IPS-NIHi11 (cell line): ENCODE measurements around the gene C8A.

Source experiments
- DNase-seq: peaks from one replicate; pipeline ENCODE4 v3.0.0; 2012; ENCODE audit warnings: mixed read lengths, low spot score

C8A gene

DNA sequence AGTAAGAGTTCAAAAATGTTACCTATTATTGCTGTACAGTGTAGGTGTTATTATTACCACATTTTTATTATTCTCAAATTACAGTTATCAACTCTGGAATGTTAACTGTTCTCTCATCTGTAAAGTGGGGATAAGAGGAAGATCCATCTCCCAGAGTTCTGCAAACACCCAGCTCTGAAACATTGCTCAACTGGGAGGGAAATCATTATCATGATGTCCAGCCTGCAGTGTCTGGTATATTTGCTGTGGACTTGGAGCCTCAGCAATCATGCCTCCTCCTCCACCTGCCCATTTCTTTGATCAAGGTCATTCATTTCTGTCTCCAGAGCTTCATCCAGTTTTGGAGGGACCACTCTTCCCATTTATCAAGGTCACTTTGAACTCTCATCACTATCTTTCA, 39.4 kb downstream of the C8A start:
- DNase-seq: no peak

DNA sequence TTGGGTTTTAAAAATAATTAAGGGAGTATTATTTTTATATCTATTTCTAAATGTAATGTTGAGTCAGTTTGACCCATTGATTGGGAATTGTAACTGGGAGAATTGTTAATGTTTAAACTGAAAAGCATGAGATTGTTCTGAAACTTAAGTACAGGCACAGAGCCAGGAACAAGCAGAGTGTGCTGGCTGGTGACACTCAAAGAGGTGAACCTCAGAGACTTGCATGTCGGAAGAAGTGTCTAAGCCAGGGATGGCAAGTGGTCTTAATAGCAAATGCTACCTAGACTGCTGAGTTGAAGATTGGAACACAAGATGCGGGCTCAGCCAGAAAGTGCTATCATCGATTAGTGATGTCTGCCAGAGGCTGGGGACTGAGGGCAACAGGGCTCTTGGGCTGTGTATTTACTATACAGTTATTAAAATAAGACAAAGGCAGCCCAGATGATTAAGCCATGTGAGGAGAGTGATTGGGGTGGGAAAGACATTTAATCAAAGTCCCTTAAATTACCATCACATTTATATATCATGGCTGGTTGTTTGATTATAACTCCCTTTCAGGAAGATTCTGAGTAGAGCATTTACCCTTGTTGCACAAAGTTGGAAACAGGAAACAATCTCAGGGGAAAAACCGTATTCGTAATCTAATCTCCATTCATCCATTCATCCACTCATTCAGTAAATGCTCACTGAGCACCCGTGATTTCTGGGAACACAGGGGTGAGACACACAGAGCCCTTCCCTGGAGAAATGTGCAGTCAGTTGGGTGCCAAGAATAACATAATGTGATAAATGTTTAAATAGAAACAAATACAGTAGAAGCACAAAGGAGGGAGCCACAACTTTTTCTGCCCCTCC, 42.8 kb downstream of the C8A start:
- no peak for DNase-seq

DNA sequence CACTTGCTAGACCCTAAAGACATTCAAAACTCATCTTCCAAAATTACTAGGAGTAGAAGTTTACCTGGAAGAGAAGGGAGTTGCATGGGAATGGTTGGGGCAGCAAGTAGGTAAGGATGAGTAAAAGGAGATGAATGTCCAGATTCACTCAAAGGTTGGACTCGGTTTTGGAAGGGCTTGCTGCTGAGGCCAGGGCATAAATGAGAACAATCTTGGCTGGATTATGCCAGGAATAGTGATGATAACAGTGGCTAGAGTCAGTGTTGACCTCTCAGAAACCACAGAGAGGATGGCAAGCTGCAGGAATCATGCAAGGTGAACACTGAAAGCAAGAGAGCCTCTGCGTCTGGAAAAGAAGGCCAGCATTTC, 43.4 kb downstream of the C8A start:
- no peak for DNase-seq

DNA sequence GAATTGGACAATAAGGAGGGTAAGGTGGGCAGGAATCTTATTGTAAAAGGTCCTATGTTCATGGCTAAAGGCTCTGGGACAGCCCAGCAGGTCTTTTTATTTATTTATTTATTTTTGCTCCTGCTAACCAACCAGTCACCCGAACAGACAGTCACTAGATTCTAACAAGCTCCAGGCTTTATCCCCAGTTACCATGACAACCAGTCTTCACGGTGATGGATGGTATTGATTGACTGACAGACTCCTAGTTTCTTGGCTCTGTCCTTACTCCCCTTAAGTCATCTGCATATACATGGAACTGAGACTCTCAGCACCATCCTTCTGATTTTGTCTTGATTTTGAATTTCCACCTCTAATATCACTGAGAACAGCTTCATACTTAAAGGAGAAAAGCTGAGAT, 44.3 kb downstream of the C8A start:
- DNase-seq: no peak

DNA sequence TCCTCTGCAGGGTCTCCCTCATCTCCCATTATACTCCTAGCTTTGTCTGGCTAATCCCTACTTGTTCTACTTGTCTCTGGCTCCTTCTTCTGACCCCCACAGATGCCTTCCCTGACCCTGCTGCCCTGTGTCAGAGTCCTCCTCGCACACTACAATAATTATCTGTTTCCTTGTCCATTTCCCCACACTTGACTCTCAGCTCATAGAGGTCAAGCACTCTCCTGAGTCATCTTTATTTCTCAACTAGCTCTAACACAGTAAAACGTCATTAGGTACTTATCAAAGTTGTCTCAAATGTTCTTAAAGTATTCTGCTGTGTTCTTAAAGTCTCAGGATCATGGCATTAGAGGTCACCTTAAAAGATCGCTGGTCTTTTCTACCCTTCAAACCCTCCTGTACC, 47.1 kb downstream of the C8A start:
- DNase-seq: no peak

DNA sequence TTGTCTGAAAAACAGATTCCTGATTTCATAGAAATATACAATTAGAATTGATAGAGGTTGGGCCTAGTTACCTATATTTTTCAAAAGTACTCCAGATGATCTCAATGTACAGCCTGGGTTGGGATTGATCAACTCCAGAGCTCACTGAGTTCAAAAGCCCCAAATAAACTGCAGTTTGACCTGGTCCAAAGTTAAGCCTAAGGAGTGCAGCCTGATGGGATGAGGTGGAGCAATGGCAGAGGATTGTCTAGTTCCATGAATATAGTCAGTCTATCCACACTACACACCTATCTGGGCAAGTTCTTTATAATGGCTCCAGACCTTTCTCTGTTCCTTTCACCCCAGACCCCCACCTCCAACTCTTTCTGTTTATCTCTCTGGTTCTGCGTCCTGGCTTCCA, 49.2 kb downstream of the C8A start:
- no peak for DNase-seq

DNA sequence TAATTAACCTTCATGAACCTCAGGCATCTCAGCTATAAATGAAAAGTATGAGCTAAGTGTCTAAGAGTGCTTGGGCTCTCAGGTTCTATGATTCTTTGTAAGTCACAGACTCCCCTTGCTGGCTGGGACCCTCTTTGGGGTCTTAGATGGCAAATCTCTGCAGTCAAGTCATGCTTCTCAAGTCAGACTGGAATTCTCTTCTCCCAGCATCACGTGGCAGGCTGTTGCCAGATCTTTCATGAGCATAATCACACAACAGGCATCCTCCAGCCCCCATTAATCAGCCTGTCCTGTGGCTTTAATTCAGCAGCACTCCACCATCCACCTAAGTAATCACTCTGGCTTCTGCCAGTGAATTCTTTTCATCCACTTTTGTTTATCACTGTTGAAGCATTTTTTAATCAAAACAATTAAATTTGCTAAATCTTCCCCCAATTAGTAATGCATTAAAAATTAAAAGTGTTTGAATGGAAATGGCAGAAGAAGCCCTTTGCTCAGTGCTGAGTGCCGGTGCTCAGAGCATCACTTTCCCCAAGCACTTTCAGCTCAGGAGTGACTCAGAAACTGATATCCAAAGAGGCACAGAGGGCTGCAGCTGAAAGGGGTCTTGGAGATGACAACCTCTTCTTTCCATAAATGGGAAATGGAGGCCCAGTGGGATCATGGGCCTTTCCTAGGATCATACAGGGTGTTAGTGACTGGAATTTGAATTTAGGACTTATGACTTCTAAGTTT, 50.2 kb downstream of the C8A start:
- DNase-seq: no peak

DNA sequence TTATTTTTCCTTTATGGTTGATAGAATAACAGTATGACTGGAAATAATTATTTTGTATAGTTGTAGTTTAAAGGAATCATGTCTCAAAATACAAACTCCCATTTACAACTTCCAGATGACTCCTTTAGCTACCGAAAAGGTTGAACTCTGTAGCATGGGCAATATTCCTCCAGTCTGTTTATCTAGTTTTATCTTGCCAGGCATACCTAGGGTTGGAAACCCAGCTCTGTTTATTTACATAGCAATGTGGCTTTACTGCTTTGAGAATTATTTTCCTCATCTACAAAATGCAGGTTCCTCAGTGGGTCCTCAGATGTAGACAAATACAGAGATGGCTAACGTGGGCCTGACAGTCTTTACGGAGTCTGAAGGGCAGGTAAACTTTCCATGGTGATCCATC, 51.1 kb downstream of the C8A start:
- no peak for DNase-seq

DNA sequence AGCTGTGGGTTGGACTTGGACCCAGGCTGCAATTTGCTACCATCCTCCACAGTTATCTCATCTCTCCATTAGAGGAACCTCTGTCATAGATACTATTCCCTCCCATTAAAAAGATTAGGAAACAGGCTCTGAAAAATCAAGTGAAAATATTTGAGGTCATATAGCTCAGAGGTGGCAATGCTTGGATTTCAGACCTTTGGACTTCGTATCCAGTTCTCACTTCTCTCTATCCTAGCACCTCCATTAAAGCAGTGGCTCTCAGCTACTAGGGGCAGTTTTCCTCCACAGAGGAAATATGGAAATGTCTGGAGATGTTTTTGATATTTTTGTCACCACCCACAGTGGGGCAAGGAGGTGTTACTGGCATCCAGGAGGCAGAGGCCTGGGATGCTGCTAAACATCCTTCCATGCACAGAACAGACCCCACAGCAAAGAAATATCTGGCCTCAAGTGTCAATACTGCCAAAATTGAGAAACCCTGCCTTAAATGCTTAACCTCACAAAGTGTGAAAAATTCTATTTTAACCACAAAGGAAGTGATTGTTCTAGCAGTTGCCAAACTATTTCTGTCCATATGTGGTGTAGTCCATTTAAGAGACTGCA, 54.1 kb downstream of the C8A start:
- no peak for DNase-seq

DNA sequence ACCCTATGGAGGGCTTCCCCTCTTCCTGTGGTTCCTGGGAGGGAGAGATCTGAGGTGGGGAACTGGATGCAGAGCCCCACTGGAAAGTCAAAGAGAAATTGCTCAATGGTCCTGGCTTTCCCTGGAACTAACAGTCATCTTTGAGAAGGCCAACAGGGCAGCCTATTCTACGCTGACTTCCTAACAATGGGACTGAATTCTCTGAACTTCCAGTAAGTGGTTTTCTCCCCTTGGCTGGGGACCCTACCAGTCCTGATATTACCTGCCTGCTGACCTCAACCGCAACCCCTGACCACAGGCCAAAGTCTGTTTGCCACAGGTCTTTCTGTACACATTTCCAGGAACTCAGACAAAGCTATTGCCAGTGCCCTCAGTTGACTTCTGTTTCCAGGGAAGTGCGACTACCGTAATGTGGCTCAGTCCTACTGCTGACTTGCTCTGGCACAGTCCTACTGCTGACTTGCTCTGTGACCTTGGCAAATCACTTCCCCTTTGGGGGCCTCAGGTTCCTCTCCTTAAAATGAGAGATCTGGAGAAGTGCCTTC, 55.9 kb downstream of the C8A start:
- no peak for DNase-seq

DNA sequence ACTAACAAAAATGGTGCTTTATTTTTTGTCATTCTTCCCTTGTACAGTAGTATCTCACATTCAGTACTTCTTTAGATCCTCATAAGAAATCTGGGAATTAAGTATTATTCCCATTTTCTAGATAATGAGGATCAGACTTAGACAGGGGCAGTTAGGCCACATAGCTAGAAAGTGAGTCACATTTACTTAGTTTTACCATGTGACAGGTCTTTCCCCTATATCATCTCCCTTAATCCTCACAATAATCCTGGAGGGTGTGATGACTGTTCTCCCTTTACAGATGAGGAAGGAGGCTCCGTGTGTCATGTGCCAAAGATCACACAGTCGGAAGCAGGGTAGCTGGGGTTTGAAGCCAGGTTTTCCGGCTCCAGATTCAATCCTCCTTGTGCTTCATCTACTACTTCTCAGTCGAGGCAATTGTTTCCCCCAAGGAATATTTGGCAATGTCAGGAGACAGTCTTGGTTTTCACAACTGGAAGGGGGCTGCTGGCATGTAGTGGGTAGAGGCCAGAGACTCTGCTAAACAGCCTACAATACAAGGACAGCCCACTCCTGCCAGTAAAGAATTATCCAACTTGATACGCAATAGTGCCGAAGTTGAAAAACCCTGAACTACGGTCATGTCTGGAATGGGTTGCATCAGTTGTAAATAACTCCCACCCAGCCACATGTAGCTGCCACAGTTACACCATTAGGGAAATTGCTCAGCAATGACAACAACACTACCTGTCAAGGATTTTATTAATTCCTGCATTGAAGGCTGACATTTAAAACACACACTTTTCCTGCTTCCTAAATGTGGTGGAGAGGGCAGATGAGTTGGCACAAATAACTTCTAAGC, 56.7 kb downstream of the C8A start:
- no peak for DNase-seq

DNA sequence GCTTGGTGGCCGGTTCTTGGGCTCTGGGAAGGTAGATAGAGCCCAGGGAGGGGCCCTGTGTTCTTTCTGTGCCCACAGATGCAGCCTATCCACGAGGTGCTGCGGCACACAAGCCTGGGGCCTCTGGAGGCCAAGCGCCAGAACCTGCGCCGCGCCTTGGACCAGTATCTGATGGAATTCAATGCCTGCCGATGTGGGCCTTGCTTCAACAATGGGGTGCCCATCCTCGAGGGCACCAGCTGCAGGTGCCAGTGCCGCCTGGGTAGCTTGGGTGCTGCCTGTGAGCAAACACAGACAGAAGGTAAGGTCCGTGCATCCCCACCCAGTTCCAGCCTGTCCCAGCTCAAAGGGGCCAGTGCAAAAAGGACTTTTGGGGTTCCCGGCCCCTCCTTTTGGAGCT, 57.7 kb downstream of the C8A start:
- DNase-seq: no peak

DNA sequence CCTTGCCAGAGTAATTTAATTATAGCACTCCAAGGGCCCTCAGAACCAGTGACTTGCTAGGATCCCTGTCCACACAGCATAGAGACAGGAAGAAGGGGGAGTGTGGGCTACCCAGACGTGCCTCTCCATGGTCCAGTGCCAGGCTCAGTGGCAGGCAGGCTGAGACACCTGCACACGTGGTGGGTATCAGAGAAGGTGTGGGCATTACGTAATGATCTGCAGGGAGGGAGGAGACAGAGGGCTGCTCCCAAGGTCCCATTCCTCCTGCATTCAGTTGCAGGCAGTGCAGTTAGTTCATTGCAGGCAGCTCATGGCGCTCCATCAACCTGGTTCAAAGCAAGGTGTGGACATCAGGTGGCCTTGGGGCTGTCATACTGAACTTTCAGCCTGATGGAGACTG, 61.4 kb downstream of the C8A start:
- DNase-seq: no peak

DNA sequence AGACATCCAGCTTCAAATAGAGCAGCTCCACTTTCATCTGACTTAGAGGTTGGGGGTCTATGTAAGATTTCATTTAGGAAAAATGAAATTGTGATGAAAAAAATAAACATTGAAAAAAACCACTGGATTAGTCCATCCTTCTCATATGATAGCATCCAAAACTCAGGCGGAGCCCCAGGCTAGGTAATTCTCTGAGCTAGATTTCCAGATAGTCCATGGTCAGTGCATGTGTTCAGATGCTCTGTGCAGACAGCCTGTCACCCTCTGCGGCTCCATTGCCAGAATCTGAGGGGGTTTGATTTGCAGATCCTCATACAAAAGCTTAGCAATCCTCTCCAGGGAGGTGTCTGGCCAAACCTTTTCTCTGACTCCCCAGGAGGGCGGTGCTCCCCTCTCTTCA, 62.0 kb downstream of the C8A start:
- no peak for DNase-seq

DNA sequence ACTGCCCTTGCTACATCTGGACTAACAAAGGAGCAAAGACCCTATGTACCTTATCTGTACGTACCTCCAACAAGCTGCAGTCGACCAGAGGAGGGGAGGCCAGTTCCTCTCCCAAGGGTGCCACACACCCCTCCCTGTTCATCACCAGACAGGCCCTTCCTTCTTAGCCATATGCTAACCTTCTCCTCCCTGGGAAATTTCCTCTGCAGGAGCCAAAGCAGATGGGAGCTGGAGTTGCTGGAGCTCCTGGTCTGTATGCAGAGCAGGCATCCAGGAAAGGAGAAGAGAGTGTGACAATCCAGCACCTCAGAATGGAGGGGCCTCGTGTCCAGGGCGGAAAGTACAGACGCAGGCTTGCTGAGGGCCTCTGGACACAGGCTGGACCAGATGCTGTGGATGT, 62.8 kb downstream of the C8A start:
- no peak for DNase-seq

DNA sequence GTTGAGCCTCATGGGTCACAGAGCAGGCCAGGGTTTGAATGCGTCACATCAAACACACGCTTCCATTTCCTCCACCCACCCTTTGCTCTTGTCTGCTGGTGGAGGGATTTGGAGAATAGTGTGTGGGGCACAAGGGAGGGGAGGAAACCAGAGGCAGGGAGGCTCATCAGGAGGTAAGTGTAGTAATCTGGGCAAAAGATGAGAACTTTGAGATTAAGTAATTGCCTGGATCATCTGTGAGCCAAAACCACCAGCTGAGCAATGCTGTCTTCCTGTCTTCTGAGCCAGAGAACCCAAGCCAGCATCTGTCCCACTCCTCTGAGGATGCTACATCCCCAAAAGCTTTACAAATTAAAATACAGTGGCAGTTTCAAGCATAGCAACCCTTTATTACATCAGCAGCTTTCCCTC, 66.0 kb downstream of the C8A start:
- no peak for DNase-seq

DNA sequence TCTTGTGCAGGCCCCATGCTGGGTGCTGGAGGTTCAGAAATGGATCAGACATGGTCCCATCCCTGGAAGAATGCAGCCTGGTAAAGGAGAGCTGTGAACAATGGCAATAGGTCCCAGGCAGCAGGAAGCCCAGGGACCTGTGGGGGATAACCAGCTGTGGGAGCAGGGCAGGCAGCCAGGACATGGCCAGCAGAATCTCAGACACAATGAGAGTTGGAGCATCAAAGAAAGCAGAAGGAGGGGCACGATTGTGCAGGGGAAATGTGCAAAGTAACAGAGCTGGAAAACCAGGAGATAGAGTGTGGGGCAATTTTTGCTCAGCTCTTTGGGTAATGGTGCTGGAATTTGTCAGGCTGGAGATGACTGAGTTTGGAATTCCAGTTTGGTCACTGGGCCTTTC, 66.9 kb downstream of the C8A start:
- DNase-seq: no peak

DNA sequence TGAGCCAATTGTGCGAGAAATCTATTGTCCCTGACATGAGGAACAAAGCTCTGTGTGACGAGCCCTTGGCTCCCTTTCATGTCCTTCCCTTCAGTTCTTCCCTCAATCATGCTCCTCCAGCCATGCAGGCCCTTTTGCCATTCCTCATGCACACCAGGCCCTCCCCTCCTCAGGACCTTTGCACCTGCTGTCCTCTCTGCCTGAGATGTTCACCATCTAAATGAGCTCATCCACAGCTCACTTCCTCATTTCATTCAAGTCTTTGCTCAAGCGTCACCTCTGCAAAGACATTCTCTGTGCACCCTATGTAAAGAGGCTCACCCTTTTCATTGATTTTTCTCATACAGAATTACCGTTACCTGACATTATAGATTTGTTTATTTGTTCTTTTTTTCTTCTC, 67.5 kb downstream of the C8A start:
- no peak for DNase-seq

DNA sequence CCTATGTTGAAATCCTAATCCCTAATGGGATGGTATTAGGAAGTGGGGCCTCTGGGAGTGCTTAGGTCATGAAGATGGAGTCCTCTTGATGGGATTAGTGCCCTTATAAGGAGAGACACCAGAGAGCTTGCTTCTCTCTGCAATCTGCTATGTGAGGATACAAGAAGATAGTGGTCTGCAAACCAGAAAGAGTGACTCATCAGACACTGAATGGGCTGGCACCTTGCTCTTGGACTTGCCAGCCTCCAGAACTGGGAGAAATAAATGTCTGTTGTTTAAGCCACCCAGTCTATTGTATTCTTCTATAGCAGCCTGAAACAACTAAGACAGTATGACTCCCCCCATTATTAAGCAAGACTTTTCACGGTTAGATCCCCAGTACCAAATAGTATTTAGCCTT, 67.9 kb downstream of the C8A start:
- DNase-seq: no peak

DNA sequence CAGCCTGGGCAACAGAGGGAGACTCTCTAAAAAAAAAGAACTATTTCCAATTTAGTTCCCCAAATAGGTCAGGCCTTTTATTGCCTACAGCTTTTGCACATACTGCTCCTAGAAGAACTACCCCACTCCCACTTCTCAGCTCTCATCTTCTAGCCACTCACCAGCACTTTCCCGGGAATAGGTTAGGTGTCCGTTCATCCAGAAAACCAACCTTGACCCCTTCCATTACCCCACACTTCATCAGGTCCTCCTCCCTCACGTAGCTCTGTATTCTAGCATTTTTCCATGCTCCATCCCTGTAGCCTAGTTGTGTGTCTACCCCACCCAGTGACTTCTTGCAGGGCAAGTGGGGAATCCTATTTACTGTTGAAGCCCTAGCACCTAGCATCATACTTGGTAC, 68.6 kb downstream of the C8A start:
- no peak for DNase-seq

DNA sequence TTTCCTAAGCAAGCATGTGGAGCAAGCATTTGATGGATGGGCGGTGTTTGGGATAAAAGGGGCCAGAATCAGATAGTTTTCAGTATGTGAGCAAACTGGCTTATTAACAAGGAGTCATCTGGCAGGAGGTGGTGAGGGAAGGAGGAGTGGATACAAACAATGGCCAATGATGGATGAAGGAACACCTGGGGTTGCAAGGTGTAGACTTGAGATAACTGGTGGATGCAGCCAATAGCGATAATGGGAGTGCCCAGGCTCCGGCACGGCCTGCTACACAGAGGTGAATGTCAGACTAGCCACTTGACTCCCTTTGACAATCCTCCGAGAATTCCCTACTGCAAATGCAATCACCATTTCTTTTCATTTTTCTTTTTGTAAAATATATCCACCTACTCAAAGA, 69.5 kb downstream of the C8A start:
- no peak for DNase-seq

DNA sequence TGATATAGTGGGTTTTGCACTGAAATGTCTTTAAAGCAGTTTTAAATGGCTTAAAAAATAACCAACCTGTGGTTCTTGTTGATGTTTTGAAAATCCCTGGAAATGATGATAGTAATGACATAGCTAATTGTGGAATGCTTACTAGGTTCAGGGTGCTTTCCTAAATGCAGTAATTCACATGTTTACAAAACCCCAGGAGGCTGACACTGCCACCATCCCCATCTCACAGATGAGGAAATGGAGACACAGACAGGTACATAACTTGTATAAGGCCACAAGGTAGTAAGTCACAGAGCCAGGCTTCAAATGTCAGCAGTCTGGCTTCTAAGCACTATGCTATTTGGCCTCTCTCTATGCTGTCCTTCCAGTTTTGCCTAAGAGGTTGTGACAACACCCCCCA, 70.6 kb downstream of the C8A start:
- no peak for DNase-seq
